ENCODE results near the gene CTSF.

Gene CTSF

DNA sequence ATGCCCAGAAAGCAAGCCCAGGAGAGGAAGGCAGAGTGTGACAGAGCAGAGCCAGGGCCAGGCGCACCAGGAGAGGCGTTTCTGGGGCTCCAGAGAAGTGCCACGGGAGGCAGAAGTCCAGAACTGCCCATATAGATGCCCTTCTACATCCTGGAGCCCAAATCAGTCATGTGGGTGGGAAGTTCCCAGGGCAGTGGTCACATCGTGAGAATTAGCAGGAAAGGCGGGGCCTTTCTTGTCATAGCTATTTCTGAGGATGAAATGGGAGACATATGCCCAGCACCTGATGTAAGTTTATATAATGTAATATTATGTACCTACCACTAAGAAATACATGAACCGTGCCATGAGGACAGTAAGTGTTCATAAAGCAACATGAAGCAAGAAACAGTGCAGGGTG is 35.6 kb downstream of the CTSF start:
- no peak for DNase-seq (ENCODE audit: low spot score)

DNA sequence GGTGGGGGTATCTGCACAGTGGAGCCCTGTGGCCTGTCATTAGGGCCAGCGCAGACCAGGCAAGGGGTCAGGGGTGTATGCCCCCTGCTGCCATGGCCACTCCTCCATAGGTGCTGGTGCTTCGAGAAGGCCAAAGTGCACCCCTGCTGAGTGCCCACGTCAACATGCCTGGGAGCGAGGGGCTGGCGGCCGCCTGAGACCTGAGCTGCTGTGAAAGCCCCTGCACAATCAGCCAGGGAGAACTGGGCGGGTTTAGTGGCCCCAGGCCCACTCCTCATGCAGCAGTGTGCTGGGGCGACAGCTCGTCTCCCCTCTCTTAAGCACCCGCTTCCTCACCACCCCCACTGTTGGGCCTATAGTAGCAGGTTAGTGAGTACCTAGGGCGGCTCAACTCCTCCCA is 36.6 kb downstream of the CTSF start:
- no peak for DNase-seq (ENCODE audit: low spot score)

DNA sequence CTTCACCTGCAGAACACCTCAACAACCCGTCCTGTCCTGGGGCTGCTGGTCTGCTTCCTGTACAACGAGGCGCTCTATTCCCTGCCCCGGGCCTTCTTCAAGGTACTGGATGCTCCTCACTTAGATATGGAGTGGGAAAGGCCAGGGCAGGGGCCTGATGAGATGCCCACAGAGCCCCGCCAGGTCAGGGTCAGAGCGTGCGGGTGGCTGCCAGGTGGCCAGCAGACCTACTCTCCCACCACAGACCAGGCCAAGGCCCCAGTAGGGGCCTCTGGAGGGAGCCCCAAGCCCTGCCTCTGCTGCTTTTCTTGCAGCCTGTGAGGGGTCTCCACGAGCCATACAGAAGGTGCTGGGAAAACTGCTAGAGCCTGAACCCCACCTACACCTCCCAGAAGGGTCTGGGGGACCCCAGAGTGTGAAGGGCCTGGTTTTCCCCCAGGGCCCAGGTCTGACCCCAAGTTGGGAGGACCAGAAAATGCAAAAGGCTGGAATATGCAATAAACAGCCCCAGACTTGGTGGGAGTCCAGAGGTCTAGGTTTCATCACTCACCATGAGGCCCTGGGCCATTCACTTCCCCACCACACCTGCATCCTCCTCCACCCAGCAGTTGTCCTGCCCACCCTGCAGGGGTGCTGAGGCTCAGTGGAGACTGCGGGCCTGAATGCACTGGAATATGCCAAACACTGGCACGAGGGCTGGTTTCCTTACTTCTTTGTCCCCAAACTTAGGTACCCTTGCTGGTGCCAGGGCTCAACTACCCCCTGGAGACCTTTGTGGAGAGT is 37.3 kb downstream of the CTSF start:
- no peak for DNase-seq (ENCODE audit: low spot score)

DNA sequence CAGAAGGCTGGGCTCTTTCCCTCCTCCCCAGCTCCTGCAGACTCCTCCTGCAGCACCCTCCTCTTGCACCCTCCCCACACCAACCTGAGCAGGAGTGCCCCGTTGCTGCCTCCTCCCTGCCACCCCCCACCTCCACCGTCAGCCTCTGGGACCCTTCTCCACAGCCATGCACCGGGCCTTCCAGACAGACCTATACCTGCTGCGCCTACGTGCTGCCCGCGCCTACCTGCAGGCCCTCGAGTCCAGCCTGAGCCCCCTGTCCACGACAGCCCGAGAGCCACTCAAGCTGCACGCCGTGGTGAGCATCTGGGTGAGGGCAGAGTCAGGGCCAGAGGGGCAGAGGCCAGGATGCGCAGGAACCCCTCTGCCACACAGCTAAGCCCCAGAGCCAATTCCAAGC is 38.8 kb downstream of the CTSF start:
- DNase-seq (ENCODE audit: low spot score), result no peak

DNA sequence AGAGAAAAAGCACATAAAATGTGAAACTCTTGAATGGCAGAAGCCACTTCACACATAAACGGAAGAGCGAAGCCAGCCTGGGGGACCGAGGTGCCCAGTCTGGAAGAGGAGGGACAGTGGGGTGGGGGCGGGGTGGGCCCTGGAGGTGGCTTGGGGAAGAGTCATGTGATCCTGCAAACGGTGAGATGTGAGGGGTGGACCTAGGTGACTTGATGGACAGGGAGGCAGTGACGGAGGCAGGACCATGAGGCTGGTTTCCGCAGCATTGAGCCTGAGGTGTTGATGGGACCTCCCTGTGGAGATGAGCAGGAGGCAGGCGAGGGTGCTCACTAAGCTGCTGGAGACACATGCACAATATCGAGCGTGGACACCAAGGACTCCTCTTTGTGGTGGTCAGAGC is 39.3 kb downstream of the CTSF start:
- DNase-seq (ENCODE audit: low spot score), result no peak

DNA sequence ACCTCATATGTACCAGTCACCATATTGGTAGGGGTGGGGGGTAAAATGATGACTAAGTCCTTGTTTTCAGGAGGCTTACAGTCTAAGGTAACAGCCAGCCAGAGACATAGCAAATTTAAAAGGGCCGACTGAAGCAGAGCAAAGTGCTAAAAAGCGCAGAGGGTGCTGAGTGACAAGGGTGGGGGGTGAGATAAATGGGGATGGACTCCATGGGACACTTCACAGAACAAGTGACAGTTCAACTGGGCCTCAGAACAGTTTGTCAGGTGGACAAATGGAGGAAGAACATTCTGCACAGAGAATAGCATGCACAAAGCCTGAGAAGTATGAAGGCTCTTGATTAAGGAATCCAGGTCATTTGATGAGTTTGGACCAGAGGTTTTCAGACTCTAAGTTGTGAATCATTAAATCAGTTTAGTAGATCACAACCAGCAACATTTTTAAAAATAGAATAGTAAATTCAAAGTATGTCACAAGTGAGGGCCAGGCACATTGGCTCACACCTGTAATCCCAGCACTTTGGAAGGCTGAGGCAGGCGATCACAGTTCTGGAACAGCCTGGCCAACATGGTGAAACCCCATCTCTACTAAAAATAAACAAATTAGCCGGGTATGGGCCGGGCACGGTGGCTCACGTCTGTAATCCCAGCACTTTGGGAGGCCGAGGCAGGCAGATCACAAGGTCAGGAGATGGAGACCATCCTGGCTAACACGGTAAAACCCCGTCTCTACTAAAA is 43.9 kb downstream of the CTSF start:
- DNase-seq (ENCODE audit: low spot score), result no peak

DNA sequence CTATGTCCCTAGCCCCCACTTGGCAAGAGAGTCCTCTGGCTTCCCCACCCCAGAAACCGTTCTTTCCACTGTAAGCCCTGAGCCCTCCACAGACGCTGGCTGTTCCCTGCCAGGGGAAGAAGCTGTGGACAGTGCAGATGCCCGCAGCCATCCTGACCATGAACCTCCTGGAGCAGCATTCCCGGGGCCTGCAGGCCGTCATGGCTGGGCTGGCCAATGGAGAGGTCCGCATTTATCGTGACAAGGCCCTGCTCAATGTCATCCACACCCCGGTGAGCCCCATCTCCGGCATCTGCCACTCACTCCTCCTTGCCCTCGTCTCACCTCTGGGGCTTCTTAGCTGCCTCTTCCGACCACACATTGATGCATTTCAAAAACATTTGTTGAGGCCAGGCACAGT is 44.8 kb downstream of the CTSF start:
- no peak for DNase-seq (ENCODE audit: low spot score)
